ENCODE measurements around the gene METTL5.

DNA sequence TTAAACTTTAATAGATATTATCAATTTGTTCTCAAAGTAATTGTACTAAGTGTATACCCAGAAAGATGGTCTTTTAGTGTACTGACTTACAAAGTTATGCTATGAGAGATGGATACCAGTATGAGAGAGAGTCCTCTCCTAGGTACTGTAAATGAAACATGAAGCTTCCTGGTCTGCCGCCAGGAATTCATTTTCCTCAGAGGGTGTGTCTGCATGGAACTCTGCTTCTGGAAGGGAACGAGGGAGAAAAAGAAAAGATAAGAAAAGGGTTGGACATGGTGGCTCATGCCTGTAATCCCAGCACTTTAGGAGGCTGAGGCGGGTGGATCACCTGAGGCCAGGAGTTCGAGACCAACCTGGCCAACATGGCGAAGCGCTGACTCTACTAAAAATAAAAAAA lies 28.3 kb downstream of the METTL5 start:
- TF ChIP-seq, protein P1, sequence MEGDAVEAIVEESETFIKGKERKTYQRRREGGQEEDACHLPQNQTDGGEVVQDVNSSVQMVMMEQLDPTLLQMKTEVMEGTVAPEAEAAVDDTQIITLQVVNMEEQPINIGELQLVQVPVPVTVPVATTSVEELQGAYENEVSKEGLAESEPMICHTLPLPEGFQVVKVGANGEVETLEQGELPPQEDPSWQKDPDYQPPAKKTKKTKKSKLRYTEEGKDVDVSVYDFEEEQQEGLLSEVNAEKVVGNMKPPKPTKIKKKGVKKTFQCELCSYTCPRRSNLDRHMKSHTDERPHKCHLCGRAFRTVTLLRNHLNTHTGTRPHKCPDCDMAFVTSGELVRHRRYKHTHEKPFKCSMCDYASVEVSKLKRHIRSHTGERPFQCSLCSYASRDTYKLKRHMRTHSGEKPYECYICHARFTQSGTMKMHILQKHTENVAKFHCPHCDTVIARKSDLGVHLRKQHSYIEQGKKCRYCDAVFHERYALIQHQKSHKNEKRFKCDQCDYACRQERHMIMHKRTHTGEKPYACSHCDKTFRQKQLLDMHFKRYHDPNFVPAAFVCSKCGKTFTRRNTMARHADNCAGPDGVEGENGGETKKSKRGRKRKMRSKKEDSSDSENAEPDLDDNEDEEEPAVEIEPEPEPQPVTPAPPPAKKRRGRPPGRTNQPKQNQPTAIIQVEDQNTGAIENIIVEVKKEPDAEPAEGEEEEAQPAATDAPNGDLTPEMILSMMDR (IDR thresholded peaks at IDR 0.05; ENCODE audit: insufficient read depth, low read length): no peak
- no peak for TF ChIP-seq GABPA (IDR thresholded peaks at IDR 0.05; ENCODE audit: low read depth)
- no peak for TF ChIP-seq SPI1 (IDR thresholded peaks at IDR 0.05; ENCODE audit: borderline replicate concordance, low read depth)
- TF ChIP-seq, protein P2, sequence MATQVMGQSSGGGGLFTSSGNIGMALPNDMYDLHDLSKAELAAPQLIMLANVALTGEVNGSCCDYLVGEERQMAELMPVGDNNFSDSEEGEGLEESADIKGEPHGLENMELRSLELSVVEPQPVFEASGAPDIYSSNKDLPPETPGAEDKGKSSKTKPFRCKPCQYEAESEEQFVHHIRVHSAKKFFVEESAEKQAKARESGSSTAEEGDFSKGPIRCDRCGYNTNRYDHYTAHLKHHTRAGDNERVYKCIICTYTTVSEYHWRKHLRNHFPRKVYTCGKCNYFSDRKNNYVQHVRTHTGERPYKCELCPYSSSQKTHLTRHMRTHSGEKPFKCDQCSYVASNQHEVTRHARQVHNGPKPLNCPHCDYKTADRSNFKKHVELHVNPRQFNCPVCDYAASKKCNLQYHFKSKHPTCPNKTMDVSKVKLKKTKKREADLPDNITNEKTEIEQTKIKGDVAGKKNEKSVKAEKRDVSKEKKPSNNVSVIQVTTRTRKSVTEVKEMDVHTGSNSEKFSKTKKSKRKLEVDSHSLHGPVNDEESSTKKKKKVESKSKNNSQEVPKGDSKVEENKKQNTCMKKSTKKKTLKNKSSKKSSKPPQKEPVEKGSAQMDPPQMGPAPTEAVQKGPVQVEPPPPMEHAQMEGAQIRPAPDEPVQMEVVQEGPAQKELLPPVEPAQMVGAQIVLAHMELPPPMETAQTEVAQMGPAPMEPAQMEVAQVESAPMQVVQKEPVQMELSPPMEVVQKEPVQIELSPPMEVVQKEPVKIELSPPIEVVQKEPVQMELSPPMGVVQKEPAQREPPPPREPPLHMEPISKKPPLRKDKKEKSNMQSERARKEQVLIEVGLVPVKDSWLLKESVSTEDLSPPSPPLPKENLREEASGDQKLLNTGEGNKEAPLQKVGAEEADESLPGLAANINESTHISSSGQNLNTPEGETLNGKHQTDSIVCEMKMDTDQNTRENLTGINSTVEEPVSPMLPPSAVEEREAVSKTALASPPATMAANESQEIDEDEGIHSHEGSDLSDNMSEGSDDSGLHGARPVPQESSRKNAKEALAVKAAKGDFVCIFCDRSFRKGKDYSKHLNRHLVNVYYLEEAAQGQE (IDR thresholded peaks at IDR 0.05; ENCODE audit: insufficient replicate concordance, low read depth): no peak
- no peak for TF ChIP-seq POLR2AphosphoS5 (IDR thresholded peaks at IDR 0.05; ENCODE audit: low read depth)

Data from HL-60 (cell line).